Activated CD8-positive, alpha-beta T cell treated with anti-CD3 and anti-CD28 coated beads for 36 hours (primary cell): ENCODE data around the gene HCN4. TPM values are rescaled to one million over a fixed set of nuclear protein-coding genes. Genes with fewer than 3 reads are reported as not detected.

Experiments
- ATAC-seq: fragments of 200-7000 bp; cut with Tn5 transposase; one replicate; pipeline ENCODE4 v1.10.0; 2021; ENCODE audit warnings: mild to moderate bottlenecking, moderate library complexity
- CTCF ChIA-PET: fragments of 350-600 bp; sonication (Branson Sonifier 250); formaldehyde crosslinking; loops from one replicate; lab custom pipeline; 2021; ENCODE audit warnings: antibody characterized with exemption; lab: Charles Lee
- POLR2A ChIA-PET: fragments of 350-600 bp; sonication (Branson Sonifier 250); formaldehyde crosslinking; loops from one replicate; lab custom pipeline; 2021; ENCODE audit warnings: antibody characterized with exemption; lab: Charles Lee
- DNase-seq: peaks from one replicate; pipeline ENCODE4 v3.0.0-alpha.2; 2020
- H3K27ac Mint-ChIP-seq: one replicate; pipeline ENCODE4 v1.8.0; 2021; ENCODE audit warnings: mild to moderate bottlenecking, mixed read lengths
- H3K27me3 Mint-ChIP-seq: one replicate; pipeline ENCODE4 v1.8.0; 2021; ENCODE audit warnings: mixed read lengths
- H3K36me3 Mint-ChIP-seq: one replicate; pipeline ENCODE4 v1.8.0; 2021; ENCODE audit warnings: low read depth, mixed read lengths
- H3K4me1 Mint-ChIP-seq: one replicate; pipeline ENCODE4 v1.8.0; 2021; ENCODE audit warnings: low read depth, mixed read lengths
- H3K4me3 Mint-ChIP-seq: one replicate; pipeline ENCODE4 v1.8.0; 2021; ENCODE audit warnings: mild to moderate bottlenecking, moderate library complexity, mixed read lengths
- H3K9me3 Mint-ChIP-seq: one replicate; pipeline ENCODE4 v1.8.0; 2021; ENCODE audit warnings: mixed read lengths
- intact Hi-C: fragments of 100-400 bp; cut with micrococcal nuclease; formaldehyde crosslinking; loops from one replicate; pipeline ENCODE4 v1.10.0; 2022
- total RNA-seq, 2 experiments: library from RNA; stranded (reverse); gene quantifications; one replicate each; pipeline ENCODE4 v1.2.3, GENCODE V29; 2021
- TF ChIP-seq, protein P1 (sequence below): fragments of 200-600 bp; IDR thresholded peaks from one replicate; pipeline ENCODE4 v1.8.0; 2022; ENCODE audit warnings: antibody characterized with exemption, mild to moderate bottlenecking

Gene HCN4
- total RNA-seq, 2 experiments from 2014 or later = not detected

- Mint-ChIP-seq H3K27ac (no peak overlapping the region), H3K36me3 (peaks cover 2% of the 10 kb centered on the region), H3K4me1 (peaks cover 10% of the 10 kb centered on the region), H3K4me3 (no peak overlapping the region), H3K9me3 (no peaks in the 10 kb centered on the region), H3K27me3 (peaks cover 2% of the 10 kb centered on the region)
- intact Hi-C loops = no loop called here
- ChIA-PET CTCF (interaction anchor here (1.5 to 2.8 kb wide), 4 partner anchors 9 to 422 kb away, joined by 4 to 11 read pairs (median 8); no protein-coding TSS in a partner anchor), POLR2A (no interaction called here)
- no peak for ATAC-seq
- no peak for DNase-seq
- TF ChIP-seq, protein P1, sequence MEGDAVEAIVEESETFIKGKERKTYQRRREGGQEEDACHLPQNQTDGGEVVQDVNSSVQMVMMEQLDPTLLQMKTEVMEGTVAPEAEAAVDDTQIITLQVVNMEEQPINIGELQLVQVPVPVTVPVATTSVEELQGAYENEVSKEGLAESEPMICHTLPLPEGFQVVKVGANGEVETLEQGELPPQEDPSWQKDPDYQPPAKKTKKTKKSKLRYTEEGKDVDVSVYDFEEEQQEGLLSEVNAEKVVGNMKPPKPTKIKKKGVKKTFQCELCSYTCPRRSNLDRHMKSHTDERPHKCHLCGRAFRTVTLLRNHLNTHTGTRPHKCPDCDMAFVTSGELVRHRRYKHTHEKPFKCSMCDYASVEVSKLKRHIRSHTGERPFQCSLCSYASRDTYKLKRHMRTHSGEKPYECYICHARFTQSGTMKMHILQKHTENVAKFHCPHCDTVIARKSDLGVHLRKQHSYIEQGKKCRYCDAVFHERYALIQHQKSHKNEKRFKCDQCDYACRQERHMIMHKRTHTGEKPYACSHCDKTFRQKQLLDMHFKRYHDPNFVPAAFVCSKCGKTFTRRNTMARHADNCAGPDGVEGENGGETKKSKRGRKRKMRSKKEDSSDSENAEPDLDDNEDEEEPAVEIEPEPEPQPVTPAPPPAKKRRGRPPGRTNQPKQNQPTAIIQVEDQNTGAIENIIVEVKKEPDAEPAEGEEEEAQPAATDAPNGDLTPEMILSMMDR = no peak
Observed at GRCh38 chr15:73282567-73283365, 86.0 kb downstream of the HCN4 start.

DNA sequence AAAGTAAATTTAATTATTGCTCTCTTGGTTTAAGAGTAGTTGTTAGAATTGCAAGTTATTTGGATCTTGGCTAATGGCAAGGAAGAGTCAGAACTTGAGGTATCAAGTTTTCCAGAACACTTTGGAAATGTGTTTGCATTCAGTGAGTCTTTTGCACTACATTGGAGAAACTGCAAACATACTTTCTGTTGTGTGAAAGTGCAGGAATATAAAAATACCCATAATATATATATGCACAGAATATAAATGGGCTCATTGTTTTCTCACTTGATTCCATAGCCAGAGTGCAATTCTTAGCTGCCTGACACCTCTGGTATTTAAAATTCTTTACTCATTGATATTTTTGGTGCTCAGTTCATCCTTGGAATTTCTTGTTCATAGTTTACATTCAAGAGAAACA is 92.9 kb downstream of the HCN4 start:
- no peak for DNase-seq
- intact Hi-C loops = no loop called here
- no peaks in the 10 kb centered on the region for H3K9me3 Mint-ChIP-seq
- POLR2A ChIA-PET = no interaction called here
- H3K4me3 Mint-ChIP-seq = no peak overlapping the region
- H3K27ac Mint-ChIP-seq = no peak overlapping the region
- CTCF ChIA-PET = interaction anchor here (1.2 to 5.6 kb wide), 3 partner anchors 11 to 39 kb away, joined by 5 to 62 read pairs (median 21); no protein-coding TSS in a partner anchor
- TF ChIP-seq, protein P1 = no peak
- peaks cover 2% of the 10 kb centered on the region for H3K4me1 Mint-ChIP-seq
- no peaks in the 10 kb centered on the region for H3K36me3 Mint-ChIP-seq
- no peak for ATAC-seq
- peaks cover 2% of the 10 kb centered on the region for H3K27me3 Mint-ChIP-seq

- intact Hi-C loops = no loop called here
- TF ChIP-seq, protein P1 = peak; percentile 74
- ChIA-PET CTCF (interaction anchor here (0.6 to 5.6 kb wide), 24 partner anchors 8 to 551 kb away, joined by 3 to 62 read pairs (median 4); no protein-coding TSS in a partner anchor), POLR2A (no interaction called here)
- Mint-ChIP-seq H3K27ac (no peak overlapping the region), H3K4me1 (peaks cover 2% of the 10 kb centered on the region), H3K4me3 (no peak overlapping the region), H3K27me3 (no peaks in the 10 kb centered on the region), H3K9me3 (no peaks in the 10 kb centered on the region), H3K36me3 (no peaks in the 10 kb centered on the region)
- peak; percentile 85 for ATAC-seq
- peak; percentile 66 for DNase-seq
Observed at GRCh38 chr15:73273181-73274002, 95.4 kb downstream of the HCN4 start.

DNA sequence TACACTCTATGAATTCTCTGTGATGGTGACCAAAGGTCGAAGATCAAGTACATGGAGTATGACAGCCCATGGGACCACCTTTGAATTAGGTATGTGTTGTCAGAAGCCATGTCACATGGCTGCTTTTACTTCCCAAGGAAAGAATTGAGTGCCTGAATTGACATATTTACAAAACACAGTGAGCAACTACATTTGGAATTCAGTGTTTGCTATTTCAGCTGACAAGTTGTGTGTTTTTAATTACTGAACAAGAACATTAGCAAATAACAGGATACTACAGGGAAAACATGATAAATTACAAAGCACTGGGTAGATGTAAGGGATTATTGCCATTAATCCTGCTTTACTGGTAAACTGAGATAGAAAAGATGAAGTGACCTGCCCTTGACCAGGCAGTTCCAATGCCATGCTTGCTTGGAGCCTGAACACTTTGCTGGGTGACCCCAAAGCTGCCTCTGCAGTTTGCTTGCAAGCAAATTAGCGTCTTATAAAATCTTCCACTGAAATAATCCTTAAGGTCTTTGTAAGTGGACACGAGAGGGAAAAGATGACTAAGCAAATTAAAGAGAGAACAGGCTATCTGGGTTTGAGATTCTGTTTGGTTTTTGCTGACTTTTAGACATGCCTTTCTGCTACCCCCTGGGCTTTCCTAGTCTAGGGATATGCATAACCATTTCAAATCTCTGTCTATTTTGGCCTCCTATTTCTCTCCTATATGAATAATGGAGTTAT is 98.2 kb downstream of the HCN4 start:
- ChIA-PET CTCF (interaction anchor here (1.4 kb wide), 1 partner anchor 29 kb away, joined by 6 read pairs; no protein-coding TSS in a partner anchor), POLR2A (no interaction called here)
- DNase-seq = no peak
- TF ChIP-seq, protein P1 = no peak
- no peak for ATAC-seq
- intact Hi-C loops = no loop called here
- Mint-ChIP-seq H3K4me3 (no peak overlapping the region), H3K4me1 (peaks cover 2% of the 10 kb centered on the region), H3K27ac (no peak overlapping the region), H3K9me3 (no peaks in the 10 kb centered on the region), H3K36me3 (no peaks in the 10 kb centered on the region), H3K27me3 (no peaks in the 10 kb centered on the region)

Other genes with a start within 250 kb of the HCN4 start
- gene REC114, start 74.2 kb upstream of the HCN4 start, total RNA-seq = not detected